Left lung (tissue), 10 donors: ENCODE data around the gene MRPS31. TPM values are rescaled to one million over a fixed set of nuclear protein-coding genes. Genes with fewer than 3 reads are reported as not detected.
A peak's percentile ranks its signal among the peaks of the same experiment; 100 is the strongest.

Experiments
- ATAC-seq: fragments of 200-7000 bp; cut with Tn5 transposase; one replicate; pipeline ENCODE4 v1.9.1; 2020; ENCODE audit warnings: moderate library complexity
- DNase-seq, 4 donors: peaks; one replicate each; pipeline ENCODE4 v3.0.0-alpha.2; 2013 to 2020
- H3K27ac ChIP-seq, 2 donors: fragments of 200-600 bp; sonication (generic) in 1 of 2; one replicate each; pipeline versions ENCODE4 v1.5.0 to v1.8.0; 2020 to 2021
- H3K27me3 ChIP-seq, 2 donors: fragments of 200-600 bp; sonication (generic) in 1 of 2; one replicate each; pipeline versions ENCODE4 v1.5.0 to v1.8.0; 2020 to 2021
- H3K36me3 ChIP-seq, 2 donors: fragments of 200-600 bp; sonication (generic) in 1 of 2; one replicate each; pipeline versions ENCODE4 v1.5.0 to v1.8.0; 2020 to 2021
- H3K4me1 ChIP-seq, 2 donors: fragments of 200-600 bp; one replicate each; pipeline ENCODE4 v1.8.0; 2021
- H3K4me3 ChIP-seq, 2 donors: fragments of 200-600 bp; sonication (generic) in 1 of 2; one replicate each; pipeline versions ENCODE4 v1.5.0 to v1.8.0; 2020 to 2021; ENCODE audit warnings: mild to moderate bottlenecking in 1 of 2
- H3K9me3 ChIP-seq, 2 donors: fragments of 200-600 bp; sonication (generic) in 1 of 2; one replicate each; pipeline versions ENCODE4 v1.5.0 to v1.8.0; 2020 to 2021
- intact Hi-C, 2 donors: fragments of 100-400 bp; cut with DNase I; formaldehyde crosslinking; loops; one replicate each; pipeline versions ENCODE4 v1.11.2 to v1.14.2; 2022
- polyA plus RNA-seq, 6 donors: library from polyadenylated mRNA; unstranded; fragments of 120-200 nt; gene quantifications; one replicate each; pipeline ENCODE4 v1.2.1, GENCODE V29; 2013; ENCODE audit not compliant: insufficient read length in 6 of 6
- total RNA-seq, 2 donors: library from RNA; stranded (reverse); fragmentation: NEBNext Ultra II Directional; extraction: Animal tissue kit (Norgen Biotek cat#: 25700); gene quantifications; one replicate each; pipeline ENCODE4 v1.2.1, GENCODE V29; 2021
- TF ChIP-seq, protein P1 (sequence below), 2 donors: fragments of 200-600 bp; sonication (generic) in 1 of 2; IDR thresholded peaks; one replicate each; pipeline versions ENCODE4 v1.5.0 to v1.8.0; 2021; ENCODE audit warnings: antibody characterized with exemption in 2 of 2
- donor health status: DM: no; HTN: yes; CAD: no.
- donor health status: DM: no; HTN: no; CAD: no.

Gene MRPS31
- total and polyA plus RNA-seq, 8 donors, result 13.3 to 61.4 (median 46.1) TPM

DNA sequence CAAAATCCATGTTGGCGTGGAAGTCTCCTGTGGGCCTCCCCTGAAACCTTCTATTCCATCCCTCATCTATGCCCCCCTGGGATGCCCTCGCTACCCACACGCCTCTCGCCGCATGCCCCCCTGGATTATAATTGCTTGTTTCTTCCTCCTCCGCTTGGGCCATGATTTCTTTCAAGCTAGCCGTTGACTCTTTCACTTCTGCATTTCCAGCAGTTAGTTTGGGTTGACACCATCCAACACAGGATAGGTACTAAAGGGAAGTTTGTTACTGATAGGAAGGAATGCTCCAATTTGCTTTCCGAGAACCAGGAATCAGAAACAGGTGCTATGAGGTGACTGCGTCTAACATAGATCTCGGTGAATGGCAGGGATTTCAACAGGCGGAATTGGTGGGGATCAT is 10.7 kb upstream of the MRPS31 start:
- TF ChIP-seq, protein P1, sequence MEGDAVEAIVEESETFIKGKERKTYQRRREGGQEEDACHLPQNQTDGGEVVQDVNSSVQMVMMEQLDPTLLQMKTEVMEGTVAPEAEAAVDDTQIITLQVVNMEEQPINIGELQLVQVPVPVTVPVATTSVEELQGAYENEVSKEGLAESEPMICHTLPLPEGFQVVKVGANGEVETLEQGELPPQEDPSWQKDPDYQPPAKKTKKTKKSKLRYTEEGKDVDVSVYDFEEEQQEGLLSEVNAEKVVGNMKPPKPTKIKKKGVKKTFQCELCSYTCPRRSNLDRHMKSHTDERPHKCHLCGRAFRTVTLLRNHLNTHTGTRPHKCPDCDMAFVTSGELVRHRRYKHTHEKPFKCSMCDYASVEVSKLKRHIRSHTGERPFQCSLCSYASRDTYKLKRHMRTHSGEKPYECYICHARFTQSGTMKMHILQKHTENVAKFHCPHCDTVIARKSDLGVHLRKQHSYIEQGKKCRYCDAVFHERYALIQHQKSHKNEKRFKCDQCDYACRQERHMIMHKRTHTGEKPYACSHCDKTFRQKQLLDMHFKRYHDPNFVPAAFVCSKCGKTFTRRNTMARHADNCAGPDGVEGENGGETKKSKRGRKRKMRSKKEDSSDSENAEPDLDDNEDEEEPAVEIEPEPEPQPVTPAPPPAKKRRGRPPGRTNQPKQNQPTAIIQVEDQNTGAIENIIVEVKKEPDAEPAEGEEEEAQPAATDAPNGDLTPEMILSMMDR (IDR thresholded peaks at IDR 0.05), result no peak
- H3K4me1 ChIP-seq, result peaks cover 8 to 12% of the 10 kb centered on the region in 2 donors
- H3K27ac ChIP-seq, result no peak overlapping the region
- no peaks in the 10 kb centered on the region for H3K9me3 ChIP-seq
- DNase-seq, result no peak
- intact Hi-C loops, result no loop called here
- no peak overlapping the region for H3K4me3 ChIP-seq
- no peaks in the 10 kb centered on the region for H3K27me3 ChIP-seq
- no peak for ATAC-seq
- no peaks in the 10 kb centered on the region for H3K36me3 ChIP-seq

DNA sequence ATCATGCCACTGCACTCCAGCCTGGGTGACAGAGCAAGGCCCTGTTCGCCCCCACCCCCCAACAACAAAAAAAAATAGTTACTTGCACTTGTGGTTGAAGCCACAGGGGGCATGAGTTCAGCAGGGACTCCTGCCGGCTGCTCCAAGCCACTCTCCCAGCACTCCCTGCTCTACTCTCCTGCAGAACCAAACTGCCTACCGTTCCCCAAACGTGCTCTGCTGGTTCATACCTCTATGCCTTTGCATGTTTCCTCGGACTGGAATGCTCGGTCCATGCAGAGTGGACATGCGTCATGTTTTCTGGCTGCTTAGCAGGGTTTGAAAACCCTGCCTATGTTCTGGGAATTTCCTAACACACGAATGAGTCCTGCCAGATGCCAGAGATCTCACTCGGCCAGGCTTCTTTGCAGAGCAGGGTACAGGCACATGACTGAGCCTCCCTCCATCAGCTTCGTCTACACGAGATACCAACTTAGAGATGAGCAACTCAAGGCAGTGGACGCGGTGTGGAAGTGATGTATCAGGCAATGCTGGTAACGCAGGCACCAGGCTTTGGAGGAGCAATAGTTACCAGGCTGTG is 9.9 kb upstream of the MRPS31 start:
- H3K4me1 ChIP-seq, result peaks cover 8 to 18% of the 10 kb centered on the region in 2 donors
- H3K27me3 ChIP-seq, result no peaks in the 10 kb centered on the region
- no peaks in the 10 kb centered on the region for H3K9me3 ChIP-seq
- DNase-seq (no peak), ATAC-seq (no peak)
- TF ChIP-seq, protein P1 (IDR thresholded peaks at IDR 0.05), result no peak
- intact Hi-C loops, result no loop called here
- no peaks in the 10 kb centered on the region for H3K36me3 ChIP-seq
- H3K4me3 ChIP-seq, result no peak overlapping the region
- H3K27ac ChIP-seq, result no peak overlapping the region

DNA sequence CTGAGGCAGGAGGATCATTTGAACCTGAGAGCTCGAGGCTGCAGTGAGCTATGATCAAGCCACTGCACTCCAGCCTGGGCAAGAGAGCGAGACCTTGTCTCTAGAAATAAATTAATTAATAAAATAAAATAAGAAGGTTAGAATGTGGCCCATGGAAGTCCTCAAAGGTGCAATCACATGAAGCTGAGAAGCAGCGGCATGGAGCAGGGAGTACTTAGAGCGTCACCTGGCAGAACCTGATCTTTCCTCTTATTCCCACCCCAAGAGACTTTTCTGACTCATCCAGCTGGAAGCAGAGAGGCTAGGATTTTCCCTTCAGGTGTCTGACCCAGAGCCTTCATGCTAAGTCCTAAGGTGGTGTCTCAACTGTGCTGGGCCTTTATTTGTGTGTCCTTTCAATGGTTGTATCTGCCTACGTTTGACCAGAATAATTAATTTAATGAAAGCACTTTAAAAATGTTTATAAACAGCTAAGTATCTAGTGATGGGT is 8.9 kb upstream of the MRPS31 start:
- no peak overlapping the region for H3K27ac ChIP-seq
- no peak for ATAC-seq
- H3K9me3 ChIP-seq, result no peaks in the 10 kb centered on the region
- H3K36me3 ChIP-seq, result no peaks in the 10 kb centered on the region
- no peak overlapping the region for H3K4me3 ChIP-seq
- TF ChIP-seq, protein P1 (IDR thresholded peaks at IDR 0.05), result no peak
- no peaks in the 10 kb centered on the region for H3K27me3 ChIP-seq
- DNase-seq, result no peak
- intact Hi-C loops, result no loop called here
- H3K4me1 ChIP-seq, result peaks cover 8 to 18% of the 10 kb centered on the region in 2 donors

DNA sequence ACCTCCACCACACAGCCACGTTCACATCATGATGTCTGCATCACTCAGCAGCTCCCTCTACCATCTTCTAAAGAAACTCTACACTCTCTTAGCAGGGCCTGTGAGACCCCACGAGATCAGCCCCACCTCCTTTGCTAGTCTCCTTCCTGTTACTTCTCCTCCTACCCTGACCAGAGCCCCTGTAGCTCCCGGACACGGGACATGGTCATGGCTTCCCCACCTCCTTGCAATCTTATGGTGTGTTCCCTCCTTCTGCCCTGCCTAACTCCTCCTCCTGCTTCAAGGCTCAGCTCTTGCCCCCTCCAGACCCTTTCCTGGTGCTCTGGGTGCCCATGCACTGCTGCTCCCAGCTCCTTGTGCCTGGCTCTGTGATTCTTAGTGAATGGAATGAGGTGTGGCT is 8.1 kb upstream of the MRPS31 start:
- H3K4me1 ChIP-seq, result peaks cover 8 to 18% of the 10 kb centered on the region in 2 donors
- no peaks in the 10 kb centered on the region for H3K27me3 ChIP-seq
- TF ChIP-seq, protein P1 (IDR thresholded peaks at IDR 0.05), result no peak
- no peaks in the 10 kb centered on the region for H3K36me3 ChIP-seq
- H3K27ac ChIP-seq, result no peak overlapping the region
- H3K9me3 ChIP-seq, result no peaks in the 10 kb centered on the region
- ATAC-seq (no peak), DNase-seq (no peak)
- H3K4me3 ChIP-seq, result no peak overlapping the region
- intact Hi-C loops, result no loop called here

DNA sequence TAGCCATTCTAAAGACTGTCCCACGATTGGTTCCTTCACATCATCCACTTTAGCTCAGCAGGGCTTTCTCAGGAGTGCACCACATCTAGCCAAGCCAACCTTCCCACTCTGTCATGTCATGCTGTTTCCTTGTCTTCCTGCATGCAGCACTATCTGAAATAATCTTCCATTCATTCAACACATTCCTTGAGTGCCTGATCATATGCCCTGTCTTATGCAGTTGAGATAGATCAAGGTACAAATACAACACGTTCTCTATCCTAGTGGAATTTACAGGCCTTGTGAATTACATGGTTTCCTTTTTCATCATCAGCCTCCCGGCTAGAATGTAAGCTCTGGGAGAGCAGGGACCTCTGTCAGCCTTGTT is 6.8 kb upstream of the MRPS31 start:
- TF ChIP-seq, protein P1 (IDR thresholded peaks at IDR 0.05), result no peak
- DNase-seq, result no peak
- no peak for ATAC-seq
- no peaks in the 10 kb centered on the region for H3K27me3 ChIP-seq
- H3K36me3 ChIP-seq, result no peaks in the 10 kb centered on the region
- H3K9me3 ChIP-seq, result no peaks in the 10 kb centered on the region
- H3K4me3 ChIP-seq, result no peak overlapping the region
- H3K27ac ChIP-seq, result peak overlapping the region in 1 of 2 donors; percentile 79
- peaks cover 8 to 18% of the 10 kb centered on the region in 2 donors for H3K4me1 ChIP-seq
- intact Hi-C loops, result no loop called here
